GM12878 (cell line): Measurements from ENCODE around the gene TXLNG. TPM values are rescaled to one million over a fixed set of nuclear protein-coding genes. Genes with fewer than 3 reads are reported as not detected.

Experiments used
- ELK1 ChIP-seq: IDR thresholded peaks from 2 replicates; pipeline ENCODE4 v1.6.1; 2012; ENCODE audit warnings: low read depth, low read length, improper control_type of control experiment
- MYC ChIP-seq: IDR thresholded peaks from 2 replicates; pipeline ENCODE4 v1.6.1; 2011; ENCODE audit warnings: mild to moderate bottlenecking, low read length, moderate library complexity, inconsistent platforms; ENCODE audit not compliant: insufficient read depth, insufficient replicate concordance, insufficient read length, severe bottlenecking
- NBN ChIP-seq: fragments of 450-650 bp; IDR thresholded peaks from 2 replicates; pipeline ENCODE4 v1.6.1; 2016
- POLR2AphosphoS2 ChIP-seq: IDR thresholded peaks from 2 replicates; pipeline ENCODE4 v1.6.1; 2011; ENCODE audit warnings: low read depth, mild to moderate bottlenecking, low read length, improper control_type of control experiment, moderate library complexity
- PRDM15 ChIP-seq: fragments of 450-650 bp; formaldehyde crosslinking; IDR thresholded peaks from 2 replicates; pipeline ENCODE4 v1.4.0; 2020; ENCODE audit warnings: mild to moderate bottlenecking, moderate library complexity
- RELB ChIP-seq: fragments of 450-650 bp; IDR thresholded peaks from 2 replicates; pipeline ENCODE4 v1.6.1; 2017; ENCODE audit warnings: low read depth, mild to moderate bottlenecking, moderate library complexity
- SKIL ChIP-seq: fragments of 450-650 bp; IDR thresholded peaks from 2 replicates; pipeline ENCODE4 v1.6.1; 2017; ENCODE audit warnings: mild to moderate bottlenecking, low read depth, inconsistent platforms; ENCODE audit not compliant: poor library complexity, severe bottlenecking
- TCF12 ChIP-seq: IDR thresholded peaks from 2 replicates; pipeline ENCODE4 v1.6.1; 2011; ENCODE audit warnings: low read depth, mild to moderate bottlenecking, low read length
- USF1 ChIP-seq: IDR thresholded peaks from 2 replicates; pipeline ENCODE4 v1.6.1; 2011; ENCODE audit warnings: borderline replicate concordance, low read depth, mild to moderate bottlenecking, moderate library complexity, mixed read lengths, low read length; ENCODE audit not compliant: insufficient read depth; ENCODE audit errors: extremely low read length
- ZBED1 ChIP-seq: IDR thresholded peaks from 2 replicates; pipeline ENCODE4 v1.6.1; 2016; ENCODE audit warnings: borderline replicate concordance
- polyA plus RNA-seq, 11 experiments: library from polyadenylated mRNA; depleted of rRNA in 4 of 11; unstranded in 6 of 11; stranded (reverse) in 5 of 11; fragments of >200 nt; fragmentation: Nextera tagmentation in 4 of 11; fragmentation: Illumina TruSeq in 1 of 11; extraction: Ambion mirVana in 4 of 11; extraction: Trizol in 1 of 11; gene quantifications; 1 replicate in 1 of 11; 2 replicates in 10 of 11; pipeline versions ENCODE4 v1.2.1 to v1.2.3, GENCODE V29; 2011 to 2016; ENCODE audit warnings: inconsistent platforms in 2 of 11, missing spikeins in 2 of 11, low read depth in 1 of 11
- total RNA-seq, 4 experiments: library from RNA; depleted of rRNA in 3 of 4; stranded (reverse); fragments of >200 nt in 3 of 4; fragmentation: Illumina TruSeq in 1 of 4; extraction: Trizol in 1 of 4; gene quantifications; 2 replicates each; pipeline versions ENCODE4 v1.2.1 to v1.2.3, GENCODE V29; 2013 to 2021

Gene TXLNG
- total and polyA plus RNA-seq, 10 of the 15 experiments (the other 5 are each of a cell fraction or from before 2014, with no cell fraction given) = 9.9 to 40.7 (median 19.5) TPM

GRCh38 chrX:16843208-16843909 is 57.1 kb downstream of the TXLNG start (continued):
- TF ChIP-seq RELB (no peak), PRDM15 (CRISPR knock-in tag) (no peak), USF1 (no peak), TCF12 (no peak), ZBED1 (no peak), SKIL (no peak), POLR2AphosphoS2 (no peak), ELK1 (no peak), MYC (no peak), NBN (no peak)
